A204.1 (cell line): ENCODE measurements around the gene ELAVL4.
"Not testable (repeated sequence)": the region's sequence is repeated elsewhere in the genome, so short reads cannot be mapped to it uniquely, and the experiment has no call there.

Experiments used
- FAIRE-seq: peaks from 2 replicates; lab custom pipeline; 2012; peaks lifted over from hg19 to GRCh38; lab: Jason Lieb, UNC

ELAVL4 gene

DNA sequence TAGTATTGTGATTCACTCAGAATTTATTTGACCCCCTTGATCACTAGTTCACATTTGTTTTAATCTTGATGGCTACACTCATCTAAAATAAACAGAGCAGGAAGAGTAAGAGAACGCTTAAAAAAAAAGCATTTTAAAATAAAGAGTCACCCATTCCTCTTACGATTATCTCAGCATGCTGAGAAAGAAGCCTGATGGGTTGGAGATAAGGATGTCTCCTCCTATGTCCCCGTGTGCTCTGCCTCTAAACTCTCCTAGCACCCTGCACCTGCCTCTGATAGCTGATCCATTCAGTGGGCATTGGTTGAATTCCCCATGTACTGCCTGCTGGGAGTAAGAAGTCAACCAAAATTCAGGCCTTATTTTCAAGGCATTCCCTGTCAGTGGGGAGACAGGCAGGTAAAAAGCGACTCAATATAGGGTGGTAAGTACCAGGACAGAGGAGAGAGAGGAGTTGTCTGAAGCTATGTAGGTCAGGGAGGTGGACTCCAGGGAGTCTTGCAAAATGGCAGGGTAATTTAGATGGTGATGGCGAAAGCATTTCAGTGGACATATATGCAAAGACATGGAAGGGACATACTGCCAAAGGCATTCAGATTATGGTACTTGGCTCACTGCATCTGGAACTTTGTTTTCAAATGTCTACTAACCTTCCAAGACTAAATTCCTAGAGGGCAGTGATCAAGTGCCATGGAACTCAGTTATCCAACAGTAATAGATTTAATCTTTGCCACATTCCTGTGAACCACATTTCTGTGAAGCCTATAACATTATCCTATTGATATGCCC, 18.4 kb downstream of the ELAVL4 start:
- no peak for FAIRE-seq

DNA sequence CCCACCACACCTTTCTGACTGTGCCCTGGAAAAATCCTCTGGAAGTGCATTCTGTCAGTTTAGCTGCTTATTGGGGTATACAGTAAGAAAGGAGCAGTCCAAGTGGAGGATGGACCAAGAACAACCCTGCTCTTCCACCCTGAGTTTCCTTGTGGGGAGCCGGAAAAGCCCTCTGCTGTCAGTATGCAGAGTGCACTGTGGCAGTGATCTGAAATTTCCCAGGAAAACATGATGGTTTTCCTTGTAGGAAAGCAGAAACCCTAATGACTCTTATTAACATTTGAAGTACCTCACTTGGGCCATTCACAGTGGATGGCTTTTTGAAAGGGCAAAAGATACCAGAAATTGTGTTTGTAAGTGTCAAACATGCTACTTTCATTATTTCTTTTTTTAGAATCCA, 20.5 kb downstream of the ELAVL4 start:
- no peak for FAIRE-seq

- FAIRE-seq: no peak
Measured at GRCh38 chr1:50132347-50132894, 23.7 kb downstream of the ELAVL4 start.

DNA sequence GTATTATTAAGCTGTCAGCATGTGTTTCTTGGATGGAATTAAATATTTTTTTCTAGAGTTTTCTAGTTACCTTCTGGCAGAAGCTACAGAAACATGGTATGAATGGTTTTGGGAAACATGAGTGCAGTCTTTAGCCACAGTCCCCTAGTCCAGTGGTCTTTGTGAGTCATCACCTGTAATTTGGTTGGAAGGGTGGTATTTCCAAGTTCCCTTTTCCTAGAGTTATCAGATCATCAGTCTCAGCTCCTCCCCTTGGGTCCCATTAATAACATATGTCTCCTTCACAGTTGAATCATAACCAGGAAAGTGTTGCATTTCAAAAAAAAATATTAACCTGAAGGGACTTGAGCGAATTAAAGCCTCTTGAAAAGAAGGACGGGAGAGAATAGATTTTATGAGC, 27.0 kb downstream of the ELAVL4 start:
- FAIRE-seq: no peak

GRCh38 chr1:50139339-50140181, 30.8 kb downstream of the ELAVL4 start:
- FAIRE-seq: no peak

DNA sequence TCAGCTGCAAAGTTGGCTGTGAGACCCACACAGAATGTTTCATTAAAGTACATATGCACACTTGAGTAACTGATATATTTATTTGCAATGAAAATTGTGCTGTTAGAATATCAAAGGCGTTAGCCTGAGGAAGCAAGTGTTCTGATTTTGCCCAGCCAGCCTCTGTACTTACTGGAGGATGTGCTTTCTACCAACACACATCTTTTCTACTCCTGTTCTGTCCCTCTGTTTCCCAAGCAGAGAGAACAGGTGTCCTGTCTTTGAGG, 31.4 kb downstream of the ELAVL4 start:
- FAIRE-seq: no peak

GRCh38 chr1:50147191-50147850, 38.6 kb downstream of the ELAVL4 start:
- no peak for FAIRE-seq

- no peak for FAIRE-seq
Measured at GRCh38 chr1:50148142-50148923, 39.6 kb downstream of the ELAVL4 start.

DNA sequence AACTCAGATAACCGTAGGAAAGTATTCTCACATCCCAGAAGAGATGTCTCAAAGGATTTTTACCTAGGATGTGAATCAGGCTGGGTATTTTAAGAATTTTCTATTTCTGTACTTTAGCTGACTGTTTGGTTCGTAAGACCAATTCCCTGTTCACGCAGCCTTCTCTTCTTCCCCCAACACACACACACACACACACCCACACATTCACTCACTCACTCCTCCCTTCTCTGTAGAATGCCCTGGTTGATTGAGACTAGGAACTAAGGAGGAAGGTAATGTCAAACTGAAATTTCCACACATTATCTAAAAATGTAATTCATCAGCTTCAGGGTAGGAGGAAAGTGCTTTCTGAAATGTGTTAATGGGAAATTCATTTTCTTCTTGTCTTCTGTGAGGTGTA, 43.5 kb downstream of the ELAVL4 start:
- no peak for FAIRE-seq

- no peak for FAIRE-seq
Measured at GRCh38 chr1:50155541-50155940, 46.8 kb downstream of the ELAVL4 start.

- FAIRE-seq: no peak
Measured at GRCh38 chr1:50156241-50157010, 47.7 kb downstream of the ELAVL4 start.

- FAIRE-seq: no peak
Measured at GRCh38 chr1:50157306-50157941, 48.7 kb downstream of the ELAVL4 start.

DNA sequence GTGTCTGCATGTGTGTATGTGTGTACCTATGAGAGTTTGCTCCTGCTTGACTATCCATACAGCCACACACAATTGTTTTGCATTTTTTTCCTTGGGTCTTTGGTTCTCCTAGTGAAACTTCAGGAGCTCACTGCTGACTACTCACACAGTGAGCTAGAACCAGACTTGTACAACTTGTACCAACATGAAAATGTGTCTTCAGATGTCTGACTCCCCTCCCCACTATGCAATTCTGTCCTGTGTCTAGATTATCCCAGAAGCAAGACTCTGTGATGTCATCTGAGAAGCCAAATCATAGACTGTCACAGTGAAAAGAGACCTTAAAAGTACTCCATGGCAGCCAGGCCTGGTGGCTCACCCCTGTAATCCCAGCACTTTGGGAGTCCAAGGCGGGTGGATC, 49.7 kb downstream of the ELAVL4 start:
- FAIRE-seq: no peak

GRCh38 chr1:50163680-50164079, 55.0 kb downstream of the ELAVL4 start:
- no peak for FAIRE-seq

DNA sequence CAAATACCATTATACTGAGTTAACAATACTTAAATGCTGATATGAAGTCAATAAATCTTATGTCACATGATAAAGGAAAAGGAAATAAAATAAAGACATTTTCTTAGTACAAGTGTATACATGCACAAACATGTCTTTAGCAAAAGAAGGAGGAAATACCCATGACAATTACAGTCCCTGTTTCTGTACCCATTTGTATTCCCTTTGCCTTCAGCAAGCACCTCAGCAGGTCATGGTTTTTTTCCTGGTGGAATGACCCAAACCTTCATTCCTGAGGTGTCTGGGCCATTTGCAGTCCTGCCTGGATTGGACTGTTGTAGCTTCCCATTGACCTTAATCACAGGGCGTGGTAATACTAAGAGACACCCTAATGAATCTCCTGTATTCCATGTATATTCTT, 57.6 kb downstream of the ELAVL4 start:
- not testable (repeated sequence) for FAIRE-seq

- no peak for FAIRE-seq
Measured at GRCh38 chr1:50172299-50172698, 63.6 kb downstream of the ELAVL4 start.

DNA sequence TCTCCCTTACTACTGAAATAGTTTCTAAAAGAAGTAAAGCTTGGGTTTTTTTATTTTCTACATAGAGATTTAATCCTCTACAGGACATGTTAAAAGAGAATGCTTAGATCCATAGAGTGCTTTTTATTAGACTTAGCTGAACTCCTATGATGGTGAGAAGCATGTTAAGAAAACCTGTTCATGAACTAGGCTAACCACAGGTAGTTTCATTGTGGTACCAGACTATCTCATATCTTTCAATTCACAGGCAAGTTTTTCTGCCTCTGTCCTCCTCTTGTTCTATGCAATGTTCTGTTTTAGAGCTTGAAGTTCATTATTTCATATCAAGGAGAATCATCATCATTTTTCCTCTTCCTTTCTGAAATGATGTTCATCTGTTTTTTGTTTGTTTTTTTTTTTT, 65.4 kb downstream of the ELAVL4 start:
- no peak for FAIRE-seq

GRCh38 chr1:50175719-50176639, 67.3 kb downstream of the ELAVL4 start:
- FAIRE-seq: no peak

GRCh38 chr1:50177994-50178393, 69.3 kb downstream of the ELAVL4 start:
- no peak for FAIRE-seq

- no peak for FAIRE-seq
Measured at GRCh38 chr1:50179639-50180038, 70.9 kb downstream of the ELAVL4 start.
